Panc1 (cell line): ENCODE measurements around the gene AOAH. TPM values are rescaled to one million over a fixed set of nuclear protein-coding genes. Genes with fewer than 3 reads are reported as not detected.

ENCODE experiments used
- ATAC-seq: fragments of 200-7000 bp; cut with Tn5 transposase; 2 replicates; pipeline ENCODE4 v1.9.1; 2020; ENCODE audit warnings: mild to moderate bottlenecking, moderate library complexity
- BruUV-seq: library from RNA; stranded (reverse); fragments of 400-500 nt; replicated peaks from 2 replicates; lab custom pipeline; 2021; lab: Mats Ljungman, UMichigan
- CTCF ChIA-PET: fragments of 300-600 bp; sonication (Branson Sonifier 250); formaldehyde crosslinking; loops from one replicate; lab custom pipeline; 2022; ENCODE audit warnings: antibody characterized with exemption; lab: Charles Lee
- POLR2A ChIA-PET: fragments of 300-600 bp; sonication (Branson Sonifier 250); formaldehyde crosslinking; loops from one replicate; lab custom pipeline; 2022; ENCODE audit warnings: antibody characterized with exemption; lab: Charles Lee
- DNase-seq: peaks from one replicate; pipeline ENCODE4 v3.0.0-alpha.2; 2010; ENCODE audit warnings: low read depth, low spot score
- H3K27ac ChIP-seq: 2 replicates; pipeline ENCODE4 v1.5.1; 2011; ENCODE audit warnings: mild to moderate bottlenecking, low read length, inconsistent platforms
- H3K27me3 ChIP-seq: fragments of 200-500 bp; sonication (Bioruptor generic); 2 replicates; pipeline ENCODE4 v1.6.0; 2014; ENCODE audit warnings: low read length, inconsistent platforms; ENCODE audit not compliant: control insufficient read depth, insufficient read depth
- H3K36me3 ChIP-seq: fragments of 200-500 bp; sonication (Bioruptor generic); 2 replicates; pipeline ENCODE4 v1.5.1; 2014; ENCODE audit warnings: inconsistent platforms, mild to moderate bottlenecking, low read length, moderate library complexity; ENCODE audit not compliant: control insufficient read depth, insufficient read depth
- H3K4me1 ChIP-seq: 2 replicates; pipeline ENCODE4 v1.5.1; 2011; ENCODE audit warnings: inconsistent platforms, mild to moderate bottlenecking, low read length, moderate library complexity; ENCODE audit not compliant: control insufficient read depth, insufficient read depth
- H3K4me3 ChIP-seq, 2 experiments: 2 replicates each; pipeline ENCODE4 v1.5.1; 2011 to 2012; ENCODE audit warnings: low read depth in 2 of 2, low read length in 2 of 2, mild to moderate bottlenecking in 2 of 2, inconsistent platforms in 1 of 2, moderate library complexity in 1 of 2
- H3K9me3 ChIP-seq: fragments of 200-500 bp; sonication (Bioruptor generic); 2 replicates; pipeline ENCODE4 v1.5.1; 2014; ENCODE audit warnings: low read depth, mild to moderate bottlenecking, inconsistent platforms, low read length, moderate library complexity; ENCODE audit not compliant: control insufficient read depth, insufficient read depth
- CTCF ChIP-seq: fragments of 450-650 bp; IDR thresholded peaks from 2 replicates; pipeline ENCODE4 v1.5.1; 2017; ENCODE audit warnings: mild to moderate bottlenecking
- POLR2AphosphoS5 ChIP-seq: IDR thresholded peaks from 2 replicates; pipeline ENCODE4 v1.6.1; 2012; ENCODE audit warnings: mild to moderate bottlenecking, low read depth, low read length, moderate library complexity
- REST ChIP-seq, 2 experiments: IDR thresholded peaks; 2 replicates each; pipeline ENCODE4 v1.6.1; 2011 to 2012; ENCODE audit warnings: low read depth in 2 of 2, control low read depth in 1 of 2, low read length in 1 of 2, mild to moderate bottlenecking in 1 of 2, moderate library complexity in 1 of 2; ENCODE audit not compliant: insufficient read depth in 1 of 2
- SIN3A ChIP-seq: IDR thresholded peaks from 2 replicates; pipeline ENCODE4 v1.6.1; 2012; ENCODE audit warnings: low read depth, mild to moderate bottlenecking, low read length, moderate library complexity, borderline replicate concordance; ENCODE audit not compliant: insufficient read depth
- TCF7L2 ChIP-seq: IDR thresholded peaks from 2 replicates; pipeline ENCODE4 v1.6.1; 2011; ENCODE audit warnings: mild to moderate bottlenecking, low read depth, low read length, inconsistent platforms
- in situ Hi-C: cut with HindIII; loops from 2 replicates; pipeline ENCODE4 v1.10.0; 2016; ENCODE audit warnings: low sequenced_read_pairs, low pct_unique_long_range_greater_than_20kb
- intact Hi-C: fragments of 100-400 bp; cut with micrococcal nuclease; formaldehyde crosslinking; loops from one replicate; pipeline ENCODE4 v1.10.0; 2022; ENCODE audit not compliant: unreplicated experiment
- total RNA-seq: library from RNA; stranded (reverse); gene quantifications from one replicate; pipeline ENCODE4 v1.2.1, GENCODE V29; 2021; ENCODE audit not compliant: unreplicated experiment

Gene AOAH
- total RNA-seq, 1 experiment from 2014 or later, result 0.31 TPM

GRCh38 chr7:36653008-36653662, 71.2 kb downstream of the AOAH start:
- TF ChIP-seq SIN3A (no peak), CTCF (no peak), POLR2AphosphoS5 (no peak), REST (IDR thresholded peaks at IDR 0.05; ENCODE audit: insufficient read depth in 1 of 2, low read depth in 2 of 2, low read length in 1 of 2) (no peak), TCF7L2 (no peak)
- Histone ChIP-seq H3K27me3 (no peaks in the 10 kb centered on the region), H3K27ac (peak overlapping the region; percentile 99), H3K4me3 (no peak overlapping the region), H3K36me3 (no peaks in the 10 kb centered on the region), H3K4me1 (peaks cover 11% of the 10 kb centered on the region), H3K9me3 (peaks cover 52% of the 10 kb centered on the region; the same call in 1 of the 2 replicates)
- in situ Hi-C loops (no loop called here), intact Hi-C loops (no loop called here)
- ChIA-PET CTCF (interaction anchor here (0.5 to 0.6 kb wide), 2 partner anchors 135 to 1715 kb away, joined by 3 to 10 read pairs; no protein-coding TSS in a partner anchor), POLR2A (interaction anchor here (0.6 kb wide), 1 partner anchor 165 kb away, joined by 3 read pairs; no protein-coding TSS in a partner anchor)
- BruUV-seq, result no TSS peak
- no peak for DNase-seq
- ATAC-seq, result no peak

GRCh38 chr7:36652431-36652830, 71.9 kb downstream of the AOAH start:
- peaks cover 51% of the 10 kb centered on the region; the same call in 1 of the 2 replicates for H3K9me3 ChIP-seq
- ChIA-PET CTCF (no interaction called here), POLR2A (no interaction called here)
- no peak for ATAC-seq
- no peak overlapping the region for H3K4me3 ChIP-seq
- TF ChIP-seq SIN3A (no peak), TCF7L2 (no peak), CTCF (no peak), POLR2AphosphoS5 (no peak), REST (IDR thresholded peaks at IDR 0.05; ENCODE audit: insufficient read depth in 1 of 2, low read depth in 2 of 2, low read length in 1 of 2) (no peak)
- DNase-seq, result no peak
- H3K27ac ChIP-seq, result peak overlapping the region; percentile 99; the same call in 1 of the 2 replicates
- no peaks in the 10 kb centered on the region for H3K36me3 ChIP-seq
- in situ Hi-C loops, result no loop called here
- no peaks in the 10 kb centered on the region for H3K27me3 ChIP-seq
- peaks cover 4% of the 10 kb centered on the region for H3K4me1 ChIP-seq
- intact Hi-C loops, result no loop called here
- BruUV-seq, result no TSS peak
